ENCODE measurements around the gene MEIOSIN.

- no peak for TF ChIP-seq CTCF (IDR thresholded peaks at IDR 0.05; ENCODE audit: low read depth, low read length)
- TF ChIP-seq MAX (IDR thresholded peaks at IDR 0.05; ENCODE audit: low read depth, low read length) = no peak; the same call in 1 of the 2 replicates
- TF ChIP-seq POLR2A (IDR thresholded peaks at IDR 0.05; ENCODE audit: extremely low read depth, insufficient read length) = no peak
- TF ChIP-seq MYC (IDR thresholded peaks at IDR 0.05; ENCODE audit: low read depth, low read length) = no peak
Measured at GRCh38 chr19:45773384-45773783, 40.1 kb downstream of the MEIOSIN start.
